ENCODE results near the gene EFCAB6. TPM values are rescaled to one million over a fixed set of nuclear protein-coding genes. Genes with fewer than 3 reads are reported as not detected.

Gene EFCAB6
- total RNA-seq, 1 experiment from 2014 or later: 0.40 TPM

GRCh38 chr22:43564859-43565258 is 247.2 kb downstream of the EFCAB6 start:
- Mint-ChIP-seq H3K4me1 (ENCODE audit: insufficient read depth, unreplicated experiment) (no peaks in the 10 kb centered on the region), H3K27me3 (ENCODE audit: insufficient read depth, unreplicated experiment) (peaks cover 27% of the 10 kb centered on the region), H3K4me3 (ENCODE audit: unreplicated experiment) (no peak overlapping the region), H3K9me3 (ENCODE audit: unreplicated experiment) (no peaks in the 10 kb centered on the region), H3K27ac (ENCODE audit: low read depth, unreplicated experiment) (no peak overlapping the region), H3K36me3 (ENCODE audit: insufficient read depth, unreplicated experiment) (no peaks in the 10 kb centered on the region)
- ChIA-PET CTCF (no interaction called here), POLR2A (no interaction called here)
- no peak for TF ChIP-seq CTCF (IDR thresholded peaks at IDR 0.05; ENCODE audit: unreplicated experiment)
- DNase-seq (ENCODE audit: unreplicated experiment): no peak
- intact Hi-C loops (cut with micrococcal nuclease): no loop called here
- no TSS peak for BruUV-seq (replicated peaks)

- Mint-ChIP-seq H3K36me3 (ENCODE audit: insufficient read depth, unreplicated experiment) (no peaks in the 10 kb centered on the region), H3K27ac (ENCODE audit: low read depth, unreplicated experiment) (no peak overlapping the region), H3K9me3 (ENCODE audit: unreplicated experiment) (no peaks in the 10 kb centered on the region), H3K27me3 (ENCODE audit: insufficient read depth, unreplicated experiment) (peaks cover 27% of the 10 kb centered on the region), H3K4me1 (ENCODE audit: insufficient read depth, unreplicated experiment) (no peaks in the 10 kb centered on the region), H3K4me3 (ENCODE audit: unreplicated experiment) (no peak overlapping the region)
- BruUV-seq (replicated peaks): no TSS peak
- TF ChIP-seq CTCF (IDR thresholded peaks at IDR 0.05; ENCODE audit: unreplicated experiment): no peak
- DNase-seq (ENCODE audit: unreplicated experiment): no peak
- POLR2A ChIA-PET: no interaction called here
- CTCF ChIA-PET: no interaction called here
- intact Hi-C loops (cut with micrococcal nuclease): no loop called here
These were observed 248.5 kb downstream of the EFCAB6 start for GRCh38 chr22:43563571-43563970.

- intact Hi-C loops (cut with micrococcal nuclease): no loop called here
- H3K4me3 Mint-ChIP-seq (ENCODE audit: unreplicated experiment): no peak overlapping the region
- no peak for TF ChIP-seq CTCF (IDR thresholded peaks at IDR 0.05; ENCODE audit: unreplicated experiment)
- ChIA-PET POLR2A (no interaction called here), CTCF (no interaction called here)
- peaks cover 20% of the 10 kb centered on the region for H3K27me3 Mint-ChIP-seq (ENCODE audit: insufficient read depth, unreplicated experiment)
- H3K36me3 Mint-ChIP-seq (ENCODE audit: insufficient read depth, unreplicated experiment): no peaks in the 10 kb centered on the region
- H3K27ac Mint-ChIP-seq (ENCODE audit: low read depth, unreplicated experiment): no peak overlapping the region
- BruUV-seq (replicated peaks): no TSS peak
- no peak for DNase-seq (ENCODE audit: unreplicated experiment)
- H3K4me1 Mint-ChIP-seq (ENCODE audit: insufficient read depth, unreplicated experiment): no peaks in the 10 kb centered on the region
- H3K9me3 Mint-ChIP-seq (ENCODE audit: unreplicated experiment): no peaks in the 10 kb centered on the region
These were observed 249.3 kb downstream of the EFCAB6 start for GRCh38 chr22:43562843-43563242.

GRCh38 chr22:43561415-43562178 is 250.5 kb downstream of the EFCAB6 start:
- ChIA-PET CTCF (no interaction called here), POLR2A (no interaction called here)
- no peaks in the 10 kb centered on the region for H3K4me1 Mint-ChIP-seq (ENCODE audit: insufficient read depth, unreplicated experiment)
- DNase-seq (ENCODE audit: unreplicated experiment): no peak
- intact Hi-C loops (cut with micrococcal nuclease): no loop called here
- H3K27me3 Mint-ChIP-seq (ENCODE audit: insufficient read depth, unreplicated experiment): peaks cover 7% of the 10 kb centered on the region
- no TSS peak for BruUV-seq (replicated peaks)
- H3K36me3 Mint-ChIP-seq (ENCODE audit: insufficient read depth, unreplicated experiment): no peaks in the 10 kb centered on the region
- no peak overlapping the region for H3K4me3 Mint-ChIP-seq (ENCODE audit: unreplicated experiment)
- H3K27ac Mint-ChIP-seq (ENCODE audit: low read depth, unreplicated experiment): no peak overlapping the region
- H3K9me3 Mint-ChIP-seq (ENCODE audit: unreplicated experiment): no peaks in the 10 kb centered on the region
- TF ChIP-seq CTCF (IDR thresholded peaks at IDR 0.05; ENCODE audit: unreplicated experiment): no peak

Measured in MCF 10A (cell line).